ENCODE data around the gene ACOXL.

Gene ACOXL

DNA sequence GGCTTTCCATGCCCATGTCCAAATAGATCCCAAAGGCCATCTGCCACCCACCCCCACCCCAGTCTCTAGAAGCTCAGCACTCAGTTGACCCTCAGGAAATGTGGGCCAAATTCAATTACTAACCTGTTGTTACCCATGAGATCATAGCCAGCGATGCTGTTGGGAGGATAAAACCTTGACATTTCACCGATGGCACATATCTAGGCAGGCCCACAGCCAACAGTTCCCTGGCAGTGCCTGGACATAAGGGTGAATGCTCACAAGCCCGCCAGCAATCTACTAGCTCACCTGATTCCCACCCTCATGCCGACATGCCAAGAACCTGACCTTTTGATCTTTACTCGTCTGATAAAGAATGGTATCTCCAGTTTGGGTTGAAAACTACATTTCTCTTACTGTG lies 11.8 kb upstream of the ACOXL start:
- no peak for DNase-seq

DNA sequence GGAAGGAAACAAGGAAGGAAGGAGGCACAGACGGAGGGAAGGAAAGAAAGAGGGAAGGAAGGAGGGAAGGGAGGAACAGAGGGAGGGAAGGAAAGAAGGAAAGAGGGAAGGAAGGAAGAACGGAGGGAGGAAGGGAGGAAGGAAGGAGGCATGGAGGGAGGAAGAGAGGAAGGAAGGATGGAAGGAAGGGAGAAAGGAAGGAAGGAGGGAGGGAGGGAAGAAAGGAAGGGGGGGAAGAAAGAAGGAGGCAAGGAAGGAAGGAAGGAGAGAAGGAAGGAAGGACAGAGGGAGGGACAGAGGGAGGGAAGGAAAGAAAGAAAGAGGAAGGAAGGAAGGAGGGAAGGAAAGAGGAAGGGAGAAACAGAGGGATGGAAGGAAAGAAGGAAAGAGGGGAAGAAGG lies 7.6 kb upstream of the ACOXL start:
- DNase-seq = no peak

DNA sequence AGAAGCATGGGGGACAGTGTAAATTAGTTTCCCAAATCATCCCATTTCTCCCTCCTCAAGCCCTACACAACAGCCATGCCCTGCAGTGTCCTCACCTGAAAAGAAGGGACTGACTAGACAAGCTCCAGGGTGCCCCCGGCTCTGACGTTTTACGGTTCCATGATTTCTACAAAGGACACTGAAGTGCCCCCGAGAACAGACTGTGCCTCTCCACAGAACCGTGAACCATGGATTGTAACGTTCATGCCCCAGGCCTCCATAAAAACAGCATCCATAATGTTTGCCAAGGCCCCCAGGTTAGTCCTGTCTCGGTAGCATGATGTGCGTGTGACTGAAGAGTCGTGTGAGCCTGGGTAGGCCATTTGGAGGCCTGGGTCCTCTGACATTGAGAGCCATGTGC lies 7.0 kb upstream of the ACOXL start:
- DNase-seq = no peak

DNA sequence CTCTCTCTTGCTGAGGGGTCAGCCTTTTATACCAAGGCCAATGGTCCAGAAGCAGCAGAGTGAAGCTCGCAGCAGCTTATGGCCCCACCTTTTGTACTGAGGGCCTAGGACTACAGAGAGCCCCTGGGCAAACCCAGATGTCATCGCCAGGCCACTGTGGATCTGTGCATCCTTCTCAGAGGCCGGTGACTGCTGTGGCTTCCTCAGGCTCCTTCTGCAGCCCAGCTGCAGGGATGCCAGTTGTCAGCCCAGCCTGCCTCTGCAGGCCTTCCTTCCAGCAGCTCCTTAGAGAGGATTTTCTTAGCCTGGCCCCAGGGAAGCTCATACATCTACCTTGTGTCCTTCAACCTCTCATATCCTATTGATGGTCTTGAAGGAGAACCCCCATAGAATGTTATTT lies 6.5 kb upstream of the ACOXL start:
- no peak for DNase-seq

- DNase-seq = no peak
Measured at GRCh38 chr2:110726285-110726684, 6.1 kb upstream of the ACOXL start.

GRCh38 chr2:110727923-110728322 lies 4.5 kb upstream of the ACOXL start:
- DNase-seq = no peak

DNA sequence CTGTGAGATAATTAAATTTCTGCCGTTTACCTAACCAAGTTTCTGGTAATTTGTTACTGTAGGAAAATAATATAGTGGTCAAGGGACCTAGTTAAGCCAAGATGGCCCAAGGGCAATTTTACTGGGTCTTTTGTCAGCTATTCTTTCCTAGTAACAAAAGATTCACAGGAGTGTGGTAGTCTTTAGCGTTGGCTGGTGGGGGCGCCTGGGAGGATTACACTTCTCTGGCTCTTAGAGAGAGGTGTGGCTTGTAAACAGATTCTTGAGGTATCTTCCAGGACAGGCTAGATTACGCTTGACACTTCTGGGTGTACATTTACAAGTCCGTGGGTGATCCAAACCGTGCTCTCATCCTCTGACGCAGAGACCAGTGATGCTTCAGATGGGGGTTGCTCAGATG lies 3.3 kb upstream of the ACOXL start:
- no peak for DNase-seq

DNA sequence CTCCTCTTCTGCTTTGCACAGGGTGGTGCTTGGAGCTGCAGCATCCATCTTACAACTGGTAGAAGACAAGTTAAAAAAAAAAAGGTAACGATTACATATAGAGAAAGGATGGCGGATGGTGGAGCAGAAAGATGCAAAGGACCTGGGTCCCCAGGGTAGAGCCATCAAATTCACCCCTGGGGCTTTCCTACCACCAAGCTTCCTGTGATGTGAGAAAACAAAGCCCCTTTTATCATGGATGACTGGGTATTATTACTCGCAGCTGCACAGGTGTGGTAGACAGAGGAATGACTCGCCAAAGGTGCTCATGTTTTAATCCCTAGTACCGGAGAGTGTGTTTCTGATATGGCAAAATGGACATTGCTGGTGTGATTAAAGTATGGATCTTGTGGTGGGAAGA lies 1.3 kb upstream of the ACOXL start:
- DNase-seq = no peak

- DNase-seq = no peak
Measured at GRCh38 chr2:110735366-110735765, 3.0 kb downstream of the ACOXL start.

- no peak for DNase-seq
Measured at GRCh38 chr2:110737783-110738182, 5.4 kb downstream of the ACOXL start.

DNA sequence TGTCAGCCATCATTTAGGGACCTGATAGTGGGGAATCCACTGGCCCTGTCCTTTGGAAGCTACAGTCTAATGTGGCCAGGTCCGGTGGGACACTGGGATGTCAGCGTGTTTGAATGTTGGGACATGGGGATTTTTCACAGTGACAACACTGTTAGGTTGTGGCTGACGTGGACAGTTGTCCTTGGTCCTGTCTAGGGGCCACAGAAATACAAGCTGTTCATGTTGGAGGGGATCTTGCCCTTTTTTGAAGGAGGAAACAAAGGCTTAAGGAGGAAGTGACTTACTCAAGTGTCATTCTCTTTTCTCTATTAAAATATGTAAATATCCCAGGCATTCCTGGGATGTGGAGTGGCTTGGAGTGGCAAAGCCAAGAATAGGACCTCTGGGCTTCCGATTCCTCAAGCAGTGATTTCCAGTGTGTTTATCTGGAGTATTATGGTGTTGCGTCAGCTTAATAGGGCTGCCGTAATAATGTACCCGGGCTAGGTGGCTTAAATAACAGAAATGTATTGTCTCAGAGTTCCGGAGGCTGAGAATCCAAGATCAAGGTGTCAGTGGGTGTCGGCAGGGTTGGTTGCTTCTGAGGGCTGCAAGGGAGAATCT lies 8.5 kb downstream of the ACOXL start:
- no peak for DNase-seq

- no peak for DNase-seq
Measured at GRCh38 chr2:110741491-110741980, 9.2 kb downstream of the ACOXL start.

DNA sequence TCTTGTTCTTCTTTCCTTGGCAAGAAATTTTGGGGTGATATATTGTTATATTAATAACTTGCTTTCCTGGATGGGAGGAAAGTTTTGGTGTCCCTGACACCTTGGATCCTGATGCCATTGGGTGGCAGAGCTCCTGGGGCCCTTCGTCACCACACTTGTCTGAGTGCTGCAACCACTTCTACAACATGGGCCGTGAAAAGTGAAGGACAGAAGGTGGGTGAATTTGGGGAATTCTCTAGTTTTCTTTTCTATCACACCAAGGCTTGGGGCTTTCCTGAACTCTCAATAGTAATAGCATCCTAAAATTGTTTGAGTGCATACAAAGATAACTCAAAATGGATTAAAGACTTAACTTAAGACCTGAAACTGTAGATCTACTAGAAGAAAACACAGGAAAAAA lies 10.0 kb downstream of the ACOXL start:
- DNase-seq = no peak

DNA sequence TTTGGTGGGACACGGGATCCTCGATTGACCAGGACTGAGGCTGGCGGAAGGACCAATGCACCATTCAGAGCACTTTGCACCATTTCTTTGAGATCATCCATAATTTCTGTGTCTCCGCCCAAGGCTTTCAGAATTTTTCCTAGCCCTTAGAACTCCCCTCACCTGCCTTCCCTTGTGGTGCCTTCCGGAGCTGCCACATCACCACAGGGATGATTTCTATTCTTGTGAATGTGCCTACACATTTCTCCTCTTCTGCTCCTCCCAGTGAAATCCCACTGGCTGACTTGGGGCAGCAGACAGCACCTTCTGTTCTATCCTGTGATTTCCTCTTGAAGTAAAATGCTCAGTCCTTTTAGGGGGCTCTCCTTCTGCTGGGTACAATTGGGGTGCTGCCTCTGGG lies 11.2 kb downstream of the ACOXL start:
- no peak for DNase-seq

- DNase-seq = no peak
Measured at GRCh38 chr2:110744429-110744828, 12.1 kb downstream of the ACOXL start.

- no peak for DNase-seq
Measured at GRCh38 chr2:110745048-110745447, 12.7 kb downstream of the ACOXL start.

- DNase-seq = no peak
Measured at GRCh38 chr2:110746586-110747521, 14.5 kb downstream of the ACOXL start.

DNA sequence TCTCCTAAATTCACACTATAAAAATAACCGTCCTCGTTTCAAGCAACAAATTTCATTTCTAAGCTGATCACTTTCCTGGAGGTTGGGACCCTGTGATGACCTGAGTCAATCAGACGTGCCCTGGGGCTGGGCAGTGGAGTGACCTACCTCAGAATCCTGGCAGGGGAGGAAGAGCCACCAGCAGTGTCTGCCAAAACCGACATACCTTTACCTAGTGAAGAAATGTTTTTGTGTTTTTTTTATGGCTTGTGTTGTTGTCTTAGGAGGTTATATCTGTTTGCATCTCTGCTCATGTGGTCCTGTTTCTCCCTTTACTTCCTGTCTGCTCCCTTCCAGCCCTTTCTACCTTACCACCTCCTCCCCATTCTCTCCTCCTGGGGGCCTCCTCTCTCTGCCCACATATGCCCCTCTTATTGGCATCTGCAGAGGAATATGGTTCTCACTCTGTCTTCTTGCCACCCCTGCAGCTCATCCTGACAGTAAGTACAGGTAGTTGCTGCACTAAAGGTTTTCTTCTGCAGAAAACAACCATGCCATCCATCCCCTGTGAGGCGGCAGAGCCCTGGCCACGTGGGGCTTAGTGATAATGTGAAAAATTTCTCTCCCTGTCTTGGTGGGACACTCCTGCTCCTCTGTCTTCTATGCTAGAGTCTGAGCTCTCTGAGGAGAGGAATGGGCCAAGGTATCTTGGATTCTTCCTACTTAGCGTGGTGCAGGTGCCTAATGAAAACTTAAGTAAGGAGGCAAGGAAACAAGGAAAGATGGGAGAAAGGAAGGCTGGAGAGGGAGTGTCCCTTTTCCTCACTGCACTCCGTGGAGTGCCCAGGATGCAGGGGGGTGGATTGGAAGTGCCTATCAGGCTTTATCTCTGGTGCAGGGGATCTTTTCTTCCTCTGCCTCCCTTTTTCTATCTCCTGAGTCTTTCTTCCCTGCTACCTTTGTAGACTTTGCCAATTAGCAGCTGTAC lies 15.4 kb downstream of the ACOXL start:
- DNase-seq = no peak

DNA sequence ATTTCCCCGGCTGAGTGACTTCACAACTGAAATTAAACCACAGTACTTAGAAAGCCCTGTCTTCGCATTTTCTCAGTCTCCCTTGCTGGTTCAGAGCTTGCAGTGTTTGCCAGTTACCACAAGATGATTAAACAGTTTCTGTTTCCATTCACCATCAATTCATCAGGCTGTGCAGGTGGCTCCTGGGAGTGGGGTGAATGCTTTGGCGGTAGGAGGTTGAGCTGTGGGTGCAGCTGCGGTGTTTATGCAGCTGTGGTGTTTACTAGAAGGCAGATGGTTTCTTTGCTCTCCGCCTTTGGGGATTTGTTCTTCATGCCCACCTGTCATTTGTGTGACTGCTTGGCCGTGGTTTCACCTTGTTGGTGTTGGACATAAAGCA lies 16.1 kb downstream of the ACOXL start:
- DNase-seq = peak; percentile 70

- no peak for DNase-seq
Measured at GRCh38 chr2:110751642-110752041, 19.3 kb downstream of the ACOXL start.

DNA sequence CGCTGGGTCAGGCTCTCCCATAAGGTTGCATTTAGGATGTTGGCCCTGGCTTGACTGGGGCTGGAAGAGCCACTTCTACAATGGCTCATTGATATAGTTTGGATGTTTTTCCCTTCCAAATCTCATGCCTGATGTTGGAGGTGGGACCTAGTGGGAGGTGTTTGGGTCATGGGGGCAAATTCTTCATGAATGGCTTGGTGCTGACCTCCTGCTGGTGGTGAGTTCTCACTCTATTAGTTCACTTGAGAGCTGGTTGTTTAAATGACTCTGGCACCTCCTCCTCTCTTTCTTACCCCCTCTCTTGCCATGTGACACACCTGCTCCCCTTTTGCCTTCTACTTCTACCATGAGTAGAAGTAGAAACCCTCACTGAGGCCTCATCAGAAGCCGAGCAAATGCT lies 20.5 kb downstream of the ACOXL start:
- DNase-seq = no peak

DNA sequence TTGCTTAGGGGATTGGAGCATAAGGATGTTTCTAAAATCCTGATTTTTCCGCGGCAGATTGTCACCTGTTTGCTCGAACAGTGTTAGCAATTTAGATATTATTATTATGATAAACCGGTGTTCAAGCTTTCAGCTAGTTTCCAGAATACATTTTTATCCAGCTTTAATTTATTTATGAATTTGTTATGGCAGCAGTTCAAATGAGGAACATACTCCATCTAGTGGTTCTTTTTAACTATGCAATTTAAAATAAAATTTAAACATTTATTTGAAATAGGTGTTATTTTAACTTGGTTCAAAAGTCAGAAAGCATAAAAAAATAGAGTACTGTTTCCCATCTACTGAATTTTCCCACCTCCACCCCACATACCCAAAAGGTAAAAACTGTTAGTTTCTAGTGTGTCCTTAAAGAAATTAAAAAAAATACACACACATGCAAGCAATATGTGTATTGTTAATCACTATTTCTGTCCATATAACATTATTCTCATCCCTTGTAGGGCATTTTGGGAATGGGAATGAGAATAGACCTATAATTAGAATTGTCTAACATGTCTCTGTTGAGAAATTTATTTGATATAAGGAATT lies 23.2 kb downstream of the ACOXL start:
- no peak for DNase-seq

DNA sequence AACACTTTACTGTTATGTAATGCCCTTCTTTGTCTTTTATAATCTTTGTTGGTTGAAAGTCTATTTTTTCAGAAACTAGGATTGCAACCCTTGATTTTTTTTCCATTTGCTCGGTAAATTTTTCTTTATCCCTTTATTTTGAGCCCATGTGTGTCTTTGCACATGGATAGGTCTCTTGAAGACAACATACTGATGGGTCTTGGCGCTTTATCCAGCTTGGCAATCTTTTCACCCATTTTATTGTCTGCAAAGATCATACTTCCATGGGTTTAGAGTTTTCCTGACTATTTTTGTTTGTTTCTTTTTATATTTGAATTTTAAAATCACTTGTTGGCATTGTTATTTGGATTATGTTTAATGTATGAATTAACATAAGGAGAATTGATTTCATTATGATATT lies 27.0 kb downstream of the ACOXL start:
- no peak for DNase-seq

Measured in NK-92 treated with Interleukin-12 subunit alpha and Interleukin-12 subunit beta, amount 100 ng/mL, for 24 hours (cell line).